ENCODE data around the gene SFT2D3.
"Not testable (repeated sequence)": the region's sequence is repeated elsewhere in the genome, so short reads cannot be mapped to it uniquely, and the experiment has no call there.

SFT2D3 gene

DNA sequence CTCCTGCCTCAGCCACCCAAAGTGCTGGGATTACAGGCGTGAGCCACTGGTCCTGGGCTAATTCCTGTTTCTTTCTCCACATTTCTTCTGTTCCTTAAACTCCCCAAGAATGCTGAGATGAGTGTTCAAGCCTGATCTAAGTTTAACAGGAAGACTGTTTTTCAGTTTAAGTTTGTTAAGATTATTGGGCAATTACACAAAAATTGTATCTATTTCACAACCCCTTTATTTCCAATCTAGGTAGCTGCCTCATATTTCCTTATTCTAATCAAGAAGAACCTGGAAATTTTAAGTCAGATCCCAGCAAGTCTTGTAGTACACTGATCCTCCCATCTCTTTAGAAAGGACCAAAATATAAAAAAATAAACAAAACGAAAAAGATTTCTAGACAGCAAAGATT is 11.7 kb downstream of the SFT2D3 start:
- DNase-seq = no peak

- no peak for DNase-seq
Measured at GRCh38 chr2:127713562-127713961, 12.3 kb downstream of the SFT2D3 start.

- no peak for DNase-seq
Measured at GRCh38 chr2:127715778-127716449, 14.6 kb downstream of the SFT2D3 start.

DNA sequence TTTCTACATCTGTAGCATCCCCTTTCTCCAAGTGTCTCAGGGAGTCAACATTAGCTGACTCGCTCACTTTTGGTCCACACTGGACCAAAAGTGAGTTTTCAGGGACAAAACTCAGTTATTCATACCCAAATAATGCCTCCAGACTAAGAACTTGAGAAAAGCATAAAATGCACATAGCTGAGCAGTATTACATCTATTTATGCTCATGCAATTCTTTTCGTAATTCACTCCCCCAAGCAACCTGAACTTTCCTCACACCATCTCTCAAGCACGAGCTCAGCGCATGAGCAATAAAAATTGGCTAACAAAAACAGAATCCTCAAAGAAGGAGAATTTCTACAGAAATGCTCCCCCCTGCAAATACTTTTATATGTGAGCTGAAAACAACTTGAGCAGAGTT is 17.0 kb downstream of the SFT2D3 start:
- DNase-seq = no peak

DNA sequence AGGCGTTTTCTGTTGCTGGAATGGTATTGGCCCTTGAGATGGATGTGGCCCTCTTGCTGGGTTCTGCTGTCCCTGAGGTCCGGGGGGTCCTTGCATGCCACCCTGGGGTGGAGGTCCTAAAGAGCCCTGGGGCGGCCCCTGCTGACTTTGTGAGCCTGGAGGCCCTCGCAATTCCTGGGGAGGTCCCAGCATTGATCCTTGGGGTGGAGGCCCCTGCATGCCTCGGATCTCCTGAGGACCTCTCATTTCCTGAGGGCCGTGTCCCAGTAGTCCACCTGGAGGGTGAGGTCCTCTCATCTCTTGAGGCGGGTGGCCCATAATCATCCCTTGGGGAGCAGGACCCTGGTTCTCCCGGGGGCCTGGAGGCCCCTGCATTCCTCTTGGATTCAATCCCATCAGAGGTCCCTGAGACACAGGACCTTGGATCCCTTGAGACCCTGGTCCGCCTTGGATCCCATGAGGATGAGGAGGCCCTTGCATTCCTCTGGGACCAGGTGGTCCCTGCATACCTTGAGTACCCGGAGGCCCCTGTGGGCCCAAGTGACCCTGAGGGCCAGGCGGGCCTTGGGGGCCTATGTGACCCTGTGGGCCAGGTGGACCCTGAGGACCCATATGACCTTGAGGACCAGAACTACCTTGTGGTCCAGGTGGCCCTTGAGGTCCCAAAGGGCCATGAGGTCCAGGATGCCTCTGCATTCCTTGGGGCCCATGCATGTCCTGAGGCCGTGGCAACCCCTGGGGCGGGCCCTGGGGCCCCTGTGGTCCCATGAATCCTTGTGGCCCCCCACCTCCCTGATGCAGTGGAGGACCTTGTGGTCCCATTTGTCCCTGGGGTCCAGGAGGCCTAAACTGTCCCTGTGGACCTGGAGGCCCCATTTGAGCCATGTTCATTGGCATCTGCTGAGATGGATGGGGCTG is 18.3 kb downstream of the SFT2D3 start:
- no peak for DNase-seq

GRCh38 chr2:127721311-127721977 is 20.1 kb downstream of the SFT2D3 start:
- no peak for DNase-seq

GRCh38 chr2:127721978-127722355 is 20.7 kb downstream of the SFT2D3 start:
- no peak for DNase-seq

DNA sequence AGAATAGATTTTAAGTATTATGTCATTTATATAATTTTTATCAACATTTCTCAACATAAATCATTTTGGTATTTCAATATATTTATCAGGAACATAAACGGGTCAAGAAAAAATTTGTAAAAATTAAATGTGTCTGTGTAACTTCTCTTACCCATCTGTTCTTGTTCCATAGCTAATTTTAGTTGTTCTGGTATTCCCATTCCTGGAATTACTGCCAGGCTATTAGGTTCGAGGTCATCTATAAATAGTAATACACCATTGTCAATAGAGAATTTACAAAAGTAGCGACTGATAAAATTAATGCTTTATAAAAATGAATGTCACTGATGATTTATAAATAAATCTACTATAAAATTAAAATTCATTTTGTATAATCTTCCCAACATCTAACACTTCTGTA is 21.5 kb downstream of the SFT2D3 start:
- no peak for DNase-seq

GRCh38 chr2:127726158-127726880 is 25.0 kb downstream of the SFT2D3 start:
- no peak for DNase-seq

- no peak for DNase-seq
Measured at GRCh38 chr2:127733113-127733815, 32.0 kb downstream of the SFT2D3 start.

DNA sequence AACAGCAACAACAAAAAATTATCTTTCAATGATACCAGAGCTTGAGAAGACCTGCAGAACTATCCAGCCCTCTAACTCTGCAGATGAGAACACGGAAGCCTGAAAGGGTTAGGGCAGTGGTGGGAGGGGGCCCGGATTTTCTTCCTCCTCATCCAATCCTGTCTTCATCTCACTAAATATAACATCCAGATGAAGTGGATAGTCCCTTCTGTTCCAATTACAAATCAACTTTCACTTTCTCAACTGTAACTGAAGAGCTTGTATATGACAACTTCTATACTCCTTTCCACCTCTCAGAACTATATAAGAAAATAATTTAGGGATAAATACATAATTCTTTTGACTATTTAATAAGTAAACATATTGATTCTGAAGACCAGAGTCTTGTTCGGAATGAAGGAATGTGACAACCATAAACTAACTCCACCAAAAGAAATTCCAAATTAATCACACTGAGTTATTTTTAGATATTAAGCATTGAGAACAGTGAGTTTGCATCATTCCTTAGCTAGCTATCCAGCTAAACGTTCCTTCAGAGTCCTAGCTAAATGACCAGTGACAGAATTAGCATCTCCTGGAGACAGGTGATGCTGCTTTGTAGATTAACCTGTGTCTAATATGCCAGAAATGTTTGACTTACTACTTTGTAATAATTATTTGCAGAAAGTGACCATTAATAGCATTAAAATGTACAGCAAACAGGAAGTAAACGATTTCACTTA is 32.7 kb downstream of the SFT2D3 start:
- DNase-seq = no peak

DNA sequence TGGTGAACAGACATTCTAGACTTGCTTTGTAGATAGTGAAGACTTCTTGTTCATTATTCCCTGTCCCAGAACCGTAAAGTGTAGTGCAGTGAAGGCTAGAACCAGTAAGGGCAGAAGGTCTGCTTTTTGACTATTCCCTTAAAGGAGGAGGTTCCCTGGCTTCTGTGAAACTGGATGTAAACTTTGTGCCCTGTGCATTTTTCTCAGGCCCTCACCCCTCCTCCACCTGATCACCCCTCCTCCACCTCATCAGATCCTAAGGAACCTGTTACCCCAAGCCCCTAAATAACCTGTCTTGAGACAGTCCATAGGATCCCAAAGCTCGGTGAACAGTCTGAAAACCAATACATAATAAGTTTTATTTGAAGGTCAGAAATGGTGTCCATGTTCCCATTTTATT is 33.7 kb downstream of the SFT2D3 start:
- no peak for DNase-seq

DNA sequence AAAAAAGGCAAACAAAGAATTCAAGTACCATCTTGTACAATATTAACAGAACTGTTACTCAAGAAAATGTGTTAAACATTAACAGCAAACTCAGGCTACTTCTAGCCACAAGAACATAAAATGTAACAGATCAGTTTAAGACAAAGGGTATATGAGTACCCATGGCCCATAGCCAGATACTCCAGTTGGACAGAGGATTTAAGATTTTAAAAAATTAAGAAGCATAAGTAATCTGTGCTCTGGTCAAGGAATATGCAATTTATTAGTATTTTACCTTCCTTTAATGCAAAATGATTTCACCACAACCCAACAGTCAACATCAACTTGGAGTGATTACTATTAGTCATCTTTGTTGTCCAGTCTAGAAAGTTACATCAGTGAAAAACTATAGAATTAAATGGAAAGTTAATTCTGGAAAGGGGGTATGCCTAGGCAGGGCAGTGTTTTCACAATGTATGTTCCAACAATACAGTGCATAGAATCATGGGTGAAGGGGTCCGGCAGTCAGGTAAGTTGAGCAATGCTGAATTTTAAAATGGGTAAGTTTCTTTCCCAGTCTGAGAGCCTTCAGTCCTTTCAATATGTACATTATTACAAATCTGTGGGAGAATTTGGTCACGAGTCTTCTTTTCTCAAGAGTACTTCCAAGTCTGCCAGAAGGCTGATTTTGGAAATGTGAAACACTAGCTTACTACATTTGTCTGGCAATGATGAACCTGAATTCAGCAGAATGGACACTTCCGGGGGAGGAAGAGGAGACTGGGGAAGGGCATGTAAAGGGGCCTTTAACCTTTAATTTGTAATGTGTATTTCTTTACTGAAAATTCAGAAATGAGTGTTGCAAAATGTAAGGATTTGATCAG is 34.5 kb downstream of the SFT2D3 start:
- DNase-seq = no peak

GRCh38 chr2:127737892-127738291 is 36.6 kb downstream of the SFT2D3 start:
- DNase-seq = no peak

DNA sequence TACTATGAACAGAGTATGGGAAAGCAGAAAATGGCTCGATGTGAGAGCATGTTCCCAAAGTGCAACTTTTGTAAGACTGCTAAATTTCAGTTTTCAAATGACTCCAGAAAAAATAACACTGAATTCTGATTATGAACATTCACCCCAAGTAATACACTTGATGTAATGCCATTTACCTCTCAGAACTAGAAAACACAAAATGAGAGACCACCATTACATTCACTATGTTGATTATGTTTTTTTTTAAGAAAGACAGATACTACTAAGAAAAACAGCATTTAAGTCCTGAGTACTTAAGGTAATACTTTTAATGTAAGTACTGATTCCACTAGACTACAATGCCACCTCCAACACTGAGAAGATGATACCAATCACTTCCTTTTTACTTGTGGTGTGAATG is 38.5 kb downstream of the SFT2D3 start:
- no peak for DNase-seq

DNA sequence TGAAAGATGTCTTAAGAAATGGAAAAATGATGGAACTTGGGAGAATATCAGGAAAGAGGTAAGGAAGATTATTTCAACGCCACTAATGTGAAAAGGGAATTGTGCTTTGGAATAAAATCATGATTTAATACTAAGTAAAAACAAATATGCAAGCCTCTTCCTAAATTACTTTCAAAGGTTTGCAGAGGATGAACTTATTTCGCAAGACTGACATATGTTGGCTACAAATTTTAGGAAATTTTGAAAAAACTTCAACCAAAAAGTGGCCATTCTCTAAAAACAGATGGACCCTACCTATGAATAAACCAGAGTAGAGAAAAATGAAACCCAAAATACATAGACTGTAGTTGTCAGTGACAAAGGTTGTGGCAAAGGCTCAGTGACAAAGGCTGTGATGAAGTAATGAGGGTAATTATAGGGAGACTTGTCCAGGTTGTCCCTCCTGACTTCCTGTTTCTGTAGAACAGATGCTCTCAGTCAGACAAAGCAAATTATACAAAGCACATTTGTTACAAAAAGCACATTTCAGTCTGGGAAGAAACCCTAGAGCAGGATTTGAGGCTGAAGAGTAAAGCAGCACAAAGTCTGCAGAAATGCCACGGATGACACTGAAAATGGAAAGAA is 39.5 kb downstream of the SFT2D3 start:
- DNase-seq = no peak

- DNase-seq = no peak
Measured at GRCh38 chr2:127743477-127744026, 42.3 kb downstream of the SFT2D3 start.

DNA sequence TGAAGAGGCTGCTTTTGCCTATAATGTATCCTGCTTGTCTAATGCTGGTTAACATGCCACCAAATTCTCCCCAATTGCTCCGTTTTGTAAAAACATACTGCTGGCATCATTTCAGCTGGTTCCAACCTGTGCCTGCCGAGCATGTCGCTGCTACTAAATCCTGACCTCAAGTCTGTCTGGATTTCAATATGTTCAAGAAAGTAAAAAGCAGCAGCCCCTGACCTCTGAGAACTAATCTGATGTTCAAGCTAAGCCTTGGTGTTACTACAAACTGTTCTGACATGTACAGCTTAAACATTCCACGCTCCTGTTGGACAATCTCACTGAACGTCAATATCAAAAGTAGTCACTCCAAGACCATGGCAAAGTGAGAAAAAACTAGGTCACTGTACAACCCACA is 46.3 kb downstream of the SFT2D3 start:
- no peak for DNase-seq

DNA sequence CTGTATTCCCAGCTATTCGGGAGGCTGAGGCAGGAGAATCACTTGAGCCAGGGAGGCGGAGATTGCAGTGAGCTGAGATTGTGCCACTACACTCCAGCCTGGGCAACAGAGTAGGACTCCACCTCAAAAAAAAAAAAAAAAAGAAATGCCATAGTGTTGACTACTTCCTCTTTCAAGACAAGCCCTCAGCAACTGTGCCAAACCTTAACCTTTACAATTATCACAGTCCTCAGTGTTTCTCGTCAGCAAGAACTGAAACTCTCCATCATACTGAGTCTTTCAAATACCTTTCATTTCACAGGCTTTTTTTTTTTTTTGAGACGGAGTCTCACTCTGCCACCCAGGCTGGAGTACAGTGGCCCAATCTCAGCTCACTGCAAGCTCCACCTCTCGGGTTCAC is 48.2 kb downstream of the SFT2D3 start:
- not testable (repeated sequence) for DNase-seq

DNA sequence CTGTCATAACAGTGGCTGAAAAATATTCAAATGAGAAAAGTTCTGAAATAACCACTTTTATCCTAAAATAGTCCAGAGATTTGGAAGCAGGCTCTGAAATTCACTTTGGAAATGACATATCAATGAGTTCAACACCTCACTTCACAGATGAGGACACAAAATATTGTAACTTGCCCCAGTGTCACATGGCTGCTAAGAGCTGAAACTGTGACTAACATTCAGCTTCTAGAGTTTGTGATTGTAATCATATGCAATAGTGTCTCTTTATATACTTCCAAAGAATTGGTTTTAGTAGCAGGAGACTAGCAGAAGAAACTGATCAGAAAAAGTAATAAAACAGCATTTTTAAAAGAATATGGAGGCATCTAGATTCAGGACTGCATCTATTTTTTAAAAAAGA is 52.1 kb downstream of the SFT2D3 start:
- no peak for DNase-seq
